ENCODE data around the gene C18orf54.
A peak's percentile ranks its signal among the peaks of the same experiment; 100 is the strongest.
"Not testable (repeated sequence)": the region's sequence is repeated elsewhere in the genome, so short reads cannot be mapped to it uniquely, and the experiment has no call there.

The C18orf54 gene

DNA sequence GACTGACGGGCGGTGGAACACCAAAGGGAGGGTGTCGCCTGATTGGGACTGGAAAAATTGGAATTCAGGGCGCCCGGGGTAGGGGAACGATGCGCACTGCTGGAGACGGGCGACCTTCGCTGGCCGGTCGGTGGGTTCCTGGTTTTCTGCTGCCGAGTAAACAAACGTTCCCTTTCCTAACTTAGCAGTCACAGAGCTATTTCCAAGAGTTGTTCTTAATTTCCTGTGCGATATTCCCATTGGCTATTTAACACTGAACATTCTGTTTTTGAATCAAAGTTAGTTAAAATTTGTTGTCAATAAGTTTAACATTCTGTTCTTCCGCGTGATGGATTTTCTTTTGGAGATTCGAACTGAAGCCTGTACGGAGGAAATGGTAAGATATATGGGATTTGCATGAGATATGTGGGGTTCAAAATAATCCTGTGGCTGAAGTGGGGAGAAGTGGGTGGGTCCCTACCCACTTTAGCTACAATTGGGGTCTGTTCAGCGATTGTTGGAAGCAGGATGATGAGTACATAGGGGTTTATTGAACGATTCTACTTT is 862 bp downstream of the C18orf54 start:
- H3K4me3 ChIP-seq (ENCODE audit: low read length), result peak overlapping the region; percentile 80
- no peaks in the 10 kb centered on the region for H3K9me3 ChIP-seq (ENCODE audit: low read length)
- peaks cover 15% of the 10 kb centered on the region for H3K36me3 ChIP-seq (ENCODE audit: insufficient read depth, low read length)
- peak overlapping the region; percentile 87 for H2AFZ ChIP-seq (ENCODE audit: low read depth, low read length)
- no peaks in the 10 kb centered on the region for H3K27me3 ChIP-seq (ENCODE audit: insufficient read depth, low read length)
- H3K4me1 ChIP-seq (ENCODE audit: insufficient read depth, low read length), result peaks cover 12% of the 10 kb centered on the region

GRCh38 chr18:54359233-54359632 is 1.5 kb downstream of the C18orf54 start:
- Histone ChIP-seq H3K4me1 (ENCODE audit: insufficient read depth, low read length) (peaks cover 12% of the 10 kb centered on the region), H3K9me3 (ENCODE audit: low read length) (no peaks in the 10 kb centered on the region), H3K27me3 (ENCODE audit: insufficient read depth, low read length) (no peaks in the 10 kb centered on the region), H3K4me3 (ENCODE audit: low read length) (peak overlapping the region; percentile 80), H3K36me3 (ENCODE audit: insufficient read depth, low read length) (peaks cover 15% of the 10 kb centered on the region), H2AFZ (ENCODE audit: low read depth, low read length) (peak overlapping the region; percentile 87)

DNA sequence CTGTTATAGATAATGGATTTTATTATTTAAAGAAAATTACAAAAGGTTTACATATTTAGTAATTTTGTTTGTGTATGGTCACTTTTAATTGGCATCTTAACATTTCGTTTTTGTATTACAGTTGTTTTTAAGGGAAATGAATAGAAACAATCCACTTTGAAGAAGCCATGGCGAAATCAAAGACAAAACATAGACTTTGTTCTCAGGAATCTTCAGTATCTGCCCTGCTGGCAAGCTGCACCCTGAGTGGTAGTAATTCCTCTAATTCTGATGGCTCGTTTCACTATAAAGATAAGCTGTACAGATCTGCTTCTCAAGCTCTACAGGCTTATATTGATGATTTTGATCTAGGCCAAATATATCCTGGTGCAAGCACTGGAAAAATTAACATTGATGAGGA is 2.7 kb downstream of the C18orf54 start:
- Histone ChIP-seq H3K36me3 (ENCODE audit: insufficient read depth, low read length) (peaks cover 15% of the 10 kb centered on the region), H3K4me3 (ENCODE audit: low read length) (peak overlapping the region; percentile 4), H2AFZ (ENCODE audit: low read depth, low read length) (no peak overlapping the region), H3K27me3 (ENCODE audit: insufficient read depth, low read length) (no peaks in the 10 kb centered on the region), H3K4me1 (ENCODE audit: insufficient read depth, low read length) (peaks cover 12% of the 10 kb centered on the region), H3K9me3 (ENCODE audit: low read length) (no peaks in the 10 kb centered on the region)

DNA sequence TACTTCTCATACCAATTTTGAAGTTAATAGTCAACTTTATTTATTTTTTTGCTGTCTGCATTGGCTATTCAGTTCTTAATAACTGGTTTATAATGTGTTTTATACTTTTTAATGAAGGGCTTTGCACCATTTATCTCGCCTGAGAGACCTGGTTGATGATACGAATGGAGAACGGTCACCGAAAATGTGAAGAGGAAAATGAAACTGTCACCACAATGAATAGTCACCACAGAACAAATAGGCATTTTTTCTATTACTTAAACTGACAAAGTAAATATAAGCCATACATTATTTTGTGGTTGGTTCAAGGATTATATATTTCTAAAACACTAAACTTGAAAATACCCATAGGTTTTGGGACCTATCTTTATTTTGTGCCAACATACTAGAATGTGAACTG is 20.4 kb downstream of the C18orf54 start:
- Histone ChIP-seq H3K4me1 (ENCODE audit: insufficient read depth, low read length) (peaks cover 21% of the 10 kb centered on the region), H3K9me3 (ENCODE audit: low read length) (no peaks in the 10 kb centered on the region), H3K4me3 (ENCODE audit: low read length) (no peak overlapping the region), H3K36me3 (ENCODE audit: insufficient read depth, low read length) (peaks cover 18% of the 10 kb centered on the region), H3K27me3 (ENCODE audit: insufficient read depth, low read length) (no peaks in the 10 kb centered on the region), H2AFZ (ENCODE audit: low read depth, low read length) (no peak overlapping the region)

GRCh38 chr18:54381640-54382039 is 23.9 kb downstream of the C18orf54 start:
- H3K4me1 ChIP-seq (ENCODE audit: insufficient read depth, low read length), result peaks cover 21% of the 10 kb centered on the region
- peaks cover 2% of the 10 kb centered on the region for H3K36me3 ChIP-seq (ENCODE audit: insufficient read depth, low read length)
- no peak overlapping the region for H3K4me3 ChIP-seq (ENCODE audit: low read length)
- H3K9me3 ChIP-seq (ENCODE audit: low read length), result no peaks in the 10 kb centered on the region
- H2AFZ ChIP-seq (ENCODE audit: low read depth, low read length), result no peak overlapping the region
- H3K27me3 ChIP-seq (ENCODE audit: insufficient read depth, low read length), result no peaks in the 10 kb centered on the region

GRCh38 chr18:54382076-54382475 is 24.4 kb downstream of the C18orf54 start:
- Histone ChIP-seq H3K4me1 (ENCODE audit: insufficient read depth, low read length) (peaks cover 21% of the 10 kb centered on the region), H3K9me3 (ENCODE audit: low read length) (no peaks in the 10 kb centered on the region), H2AFZ (ENCODE audit: low read depth, low read length) (no peak overlapping the region), H3K4me3 (ENCODE audit: low read length) (no peak overlapping the region), H3K27me3 (ENCODE audit: insufficient read depth, low read length) (no peaks in the 10 kb centered on the region), H3K36me3 (ENCODE audit: insufficient read depth, low read length) (peaks cover 2% of the 10 kb centered on the region)

DNA sequence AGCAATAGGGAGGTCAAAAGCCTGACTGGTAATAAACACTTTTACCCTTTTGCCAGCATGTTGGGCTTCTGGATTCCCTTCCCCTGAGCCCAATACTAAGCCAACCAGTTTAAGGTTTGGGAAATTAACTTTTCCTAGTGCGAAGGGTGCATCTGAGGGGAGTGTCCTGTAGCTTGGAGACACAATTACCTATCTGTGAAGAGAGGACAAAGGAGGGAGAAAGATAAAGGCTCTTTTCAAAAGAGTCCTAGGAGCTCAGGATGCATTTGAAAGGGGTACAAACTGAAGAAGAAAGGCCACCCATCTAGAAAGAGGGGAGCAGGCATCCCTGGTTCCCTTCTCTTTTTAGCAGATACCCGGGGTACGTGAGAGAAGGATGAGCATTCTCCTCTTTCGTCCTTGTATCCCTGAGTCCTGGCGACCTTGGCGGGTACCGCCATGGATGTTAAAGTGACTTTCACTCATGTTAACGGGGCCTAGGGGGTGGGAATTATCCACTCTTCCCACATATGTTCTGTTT is 25.1 kb downstream of the C18orf54 start:
- Histone ChIP-seq H3K36me3 (ENCODE audit: insufficient read depth, low read length) (peaks cover 2% of the 10 kb centered on the region), H3K4me3 (ENCODE audit: low read length) (no peak overlapping the region), H2AFZ (ENCODE audit: low read depth, low read length) (no peak overlapping the region), H3K4me1 (ENCODE audit: insufficient read depth, low read length) (peaks cover 21% of the 10 kb centered on the region), H3K27me3 (ENCODE audit: insufficient read depth, low read length) (no peaks in the 10 kb centered on the region), H3K9me3 (ENCODE audit: low read length) (no peaks in the 10 kb centered on the region)

DNA sequence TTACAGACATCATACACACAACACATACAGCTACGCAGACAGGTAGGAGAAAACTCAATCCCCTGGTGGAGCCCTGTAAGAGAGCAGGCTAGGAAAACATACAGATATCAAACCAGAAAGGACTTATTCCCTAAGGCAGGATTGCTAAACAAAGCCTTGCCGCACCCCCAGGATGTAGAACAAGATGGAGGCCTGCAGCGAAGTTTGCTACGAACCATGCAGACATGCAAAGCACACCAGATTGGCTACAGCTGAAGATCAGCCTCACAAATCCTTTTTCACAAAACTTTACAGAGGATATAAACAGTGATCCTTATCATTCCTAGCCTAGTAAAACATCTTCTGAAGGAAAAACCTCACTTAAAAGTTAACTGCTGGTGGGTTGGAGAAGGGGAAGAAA is 28.3 kb downstream of the C18orf54 start:
- Histone ChIP-seq H3K36me3 (ENCODE audit: insufficient read depth, low read length) (no peaks in the 10 kb centered on the region), H3K27me3 (ENCODE audit: insufficient read depth, low read length) (no peaks in the 10 kb centered on the region), H2AFZ (ENCODE audit: low read depth, low read length) (no peak overlapping the region), H3K4me1 (ENCODE audit: insufficient read depth, low read length) (peaks cover 17% of the 10 kb centered on the region), H3K4me3 (ENCODE audit: low read length) (no peak overlapping the region), H3K9me3 (ENCODE audit: low read length) (no peaks in the 10 kb centered on the region)

DNA sequence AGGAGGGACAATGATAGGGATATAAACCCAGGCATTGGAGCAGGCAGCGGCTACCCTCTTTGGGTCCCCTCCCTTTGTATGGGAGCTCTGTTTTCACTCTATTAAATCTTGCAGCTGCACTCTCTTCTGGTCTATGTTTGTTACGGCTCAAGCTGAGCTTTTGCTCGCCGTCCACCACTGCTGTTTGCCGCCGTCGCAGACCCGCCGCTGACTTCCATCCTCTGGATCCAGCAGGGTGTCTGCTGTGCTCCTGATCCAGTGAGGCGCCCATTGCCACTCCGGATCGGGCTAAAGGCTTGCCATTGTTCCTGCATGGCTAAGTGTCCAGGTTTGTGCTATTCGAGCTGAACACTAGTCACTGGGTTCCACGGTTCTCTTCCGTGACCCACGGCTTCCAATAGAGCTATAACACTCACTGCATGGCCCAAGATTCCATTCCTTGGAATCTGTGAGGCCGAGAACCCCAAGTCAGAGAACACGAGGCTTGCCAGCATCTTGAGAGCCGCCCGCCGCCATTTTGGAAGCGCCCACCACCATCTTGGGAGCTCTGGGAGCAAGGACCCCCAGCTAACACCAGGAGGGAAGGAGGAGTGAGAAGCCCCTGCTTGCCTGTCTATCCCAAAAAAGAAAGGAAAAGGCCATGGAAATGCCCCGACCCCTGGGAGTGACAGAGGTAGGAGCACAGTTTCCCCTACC is 29.2 kb downstream of the C18orf54 start:
- not testable (repeated sequence) for H3K36me3 ChIP-seq (ENCODE audit: insufficient read depth, low read length); H3K4me1 ChIP-seq (ENCODE audit: insufficient read depth, low read length); H3K9me3 ChIP-seq (ENCODE audit: low read length); H2AFZ ChIP-seq (ENCODE audit: low read depth, low read length); H3K27me3 ChIP-seq (ENCODE audit: insufficient read depth, low read length); H3K4me3 ChIP-seq (ENCODE audit: low read length)

DNA sequence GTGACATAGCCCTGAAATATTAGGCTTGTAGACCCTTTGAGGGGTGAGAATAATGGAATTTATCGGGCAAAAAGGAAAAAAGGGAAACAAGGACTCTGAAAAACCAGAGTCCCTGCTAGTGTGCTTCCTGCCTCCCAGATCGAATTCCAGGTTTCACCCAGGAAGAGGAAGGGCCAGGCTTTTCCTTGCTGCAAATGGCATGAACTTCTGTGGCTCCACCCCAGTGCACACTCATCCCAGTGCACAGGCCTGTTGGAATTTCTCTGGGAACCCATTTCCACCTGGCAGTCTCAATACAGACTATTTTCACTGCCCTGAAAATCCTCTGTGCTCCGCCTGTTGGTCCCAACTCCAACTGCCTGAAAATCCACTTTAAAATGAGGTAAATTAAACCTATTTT is 29.9 kb downstream of the C18orf54 start:
- Histone ChIP-seq H3K4me3 (ENCODE audit: low read length) (no peak overlapping the region), H2AFZ (ENCODE audit: low read depth, low read length) (no peak overlapping the region), H3K4me1 (ENCODE audit: insufficient read depth, low read length) (peaks cover 2% of the 10 kb centered on the region), H3K27me3 (ENCODE audit: insufficient read depth, low read length) (no peaks in the 10 kb centered on the region), H3K36me3 (ENCODE audit: insufficient read depth, low read length) (no peaks in the 10 kb centered on the region), H3K9me3 (ENCODE audit: low read length) (no peaks in the 10 kb centered on the region)

GRCh38 chr18:54388203-54389142 is 30.8 kb downstream of the C18orf54 start:
- Histone ChIP-seq H3K9me3 (ENCODE audit: low read length) (no peaks in the 10 kb centered on the region), H3K27me3 (ENCODE audit: insufficient read depth, low read length) (no peaks in the 10 kb centered on the region), H2AFZ (ENCODE audit: low read depth, low read length) (no peak overlapping the region), H3K4me3 (ENCODE audit: low read length) (no peak overlapping the region), H3K36me3 (ENCODE audit: insufficient read depth, low read length) (no peaks in the 10 kb centered on the region), H3K4me1 (ENCODE audit: insufficient read depth, low read length) (no peaks in the 10 kb centered on the region)

DNA sequence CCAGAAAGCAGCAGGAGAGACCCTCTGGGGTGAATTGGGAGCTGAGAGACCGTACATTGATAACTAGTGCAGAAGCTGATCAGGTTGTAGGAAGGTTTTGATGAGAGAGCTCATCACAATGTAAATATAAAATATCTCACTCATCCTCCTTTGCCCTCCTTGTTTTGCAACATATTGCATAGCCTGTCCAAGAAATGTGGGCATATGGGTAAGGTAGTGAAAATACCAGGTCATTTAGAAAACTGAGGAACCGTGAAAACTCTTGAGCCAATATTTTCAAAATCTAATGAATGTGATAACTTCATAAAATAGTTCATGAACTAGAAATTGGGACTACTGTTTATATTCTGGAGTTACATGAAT is 31.4 kb downstream of the C18orf54 start:
- H3K9me3 ChIP-seq (ENCODE audit: low read length), result no peaks in the 10 kb centered on the region
- H3K4me3 ChIP-seq (ENCODE audit: low read length), result no peak overlapping the region
- H2AFZ ChIP-seq (ENCODE audit: low read depth, low read length), result no peak overlapping the region
- H3K27me3 ChIP-seq (ENCODE audit: insufficient read depth, low read length), result no peaks in the 10 kb centered on the region
- no peaks in the 10 kb centered on the region for H3K36me3 ChIP-seq (ENCODE audit: insufficient read depth, low read length)
- H3K4me1 ChIP-seq (ENCODE audit: insufficient read depth, low read length), result no peaks in the 10 kb centered on the region

- Histone ChIP-seq H3K4me3 (ENCODE audit: low read length) (no peak overlapping the region), H3K36me3 (ENCODE audit: insufficient read depth, low read length) (no peaks in the 10 kb centered on the region), H2AFZ (ENCODE audit: low read depth, low read length) (no peak overlapping the region), H3K27me3 (ENCODE audit: insufficient read depth, low read length) (no peaks in the 10 kb centered on the region), H3K4me1 (ENCODE audit: insufficient read depth, low read length) (no peaks in the 10 kb centered on the region), H3K9me3 (ENCODE audit: low read length) (no peaks in the 10 kb centered on the region)
Observed at GRCh38 chr18:54390838-54391237, 33.1 kb downstream of the C18orf54 start.

All from neuron (in vitro differentiated cells).